CD4-positive, alpha-beta T cell treated with Interferon gamma for 1 hour (primary cell): ENCODE data around the gene ESRRG.

Experiments used
- DNase-seq: peaks from one replicate; pipeline ENCODE4 v3.0.0-alpha.2; 2020

Gene ESRRG

DNA sequence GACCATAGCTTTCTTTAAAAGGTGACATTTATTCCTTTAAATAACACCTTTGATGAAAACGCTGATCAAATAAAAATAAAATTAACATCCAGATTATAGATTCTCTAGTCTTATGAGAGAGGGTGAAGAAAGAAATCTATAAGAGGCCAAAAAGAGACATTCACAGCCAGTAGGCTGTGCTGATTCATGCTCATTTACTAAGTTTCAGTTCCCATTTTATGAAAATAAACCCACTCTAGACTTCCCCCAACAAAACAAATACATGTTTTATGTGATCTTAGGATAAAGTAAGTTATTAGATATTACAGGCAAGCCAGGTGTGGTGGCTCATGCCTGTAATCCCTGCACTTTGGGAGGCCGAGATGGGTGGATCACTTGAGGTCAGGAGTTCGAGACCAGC lies 21.1 kb downstream of the ESRRG start:
- DNase-seq, result no peak

- DNase-seq, result no peak
These were observed 22.4 kb downstream of the ESRRG start for GRCh38 chr1:216700779-216701178.

DNA sequence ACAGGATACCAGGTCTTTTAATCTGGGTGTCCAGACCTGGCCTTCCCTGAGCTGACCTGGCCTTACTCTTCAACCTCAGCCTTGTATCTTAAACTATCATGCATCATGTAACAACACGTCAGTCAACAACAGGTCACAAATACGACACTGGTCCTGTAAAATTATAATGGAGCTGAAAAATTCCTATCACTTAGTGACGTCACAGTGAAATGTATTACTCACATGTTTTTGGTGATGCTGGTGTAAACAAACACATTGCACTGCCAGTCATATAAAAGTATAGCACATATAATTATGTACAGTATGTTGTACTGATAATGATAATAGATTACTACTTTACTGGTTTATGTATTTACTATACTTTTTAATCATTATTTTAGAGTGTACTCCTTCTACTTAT lies 31.5 kb downstream of the ESRRG start:
- no peak for DNase-seq

- no peak for DNase-seq
These were observed 32.6 kb downstream of the ESRRG start for GRCh38 chr1:216690603-216691002.

- no peak for DNase-seq
These were observed 35.0 kb downstream of the ESRRG start for GRCh38 chr1:216688127-216688657.

GRCh38 chr1:216686860-216687766 lies 36.1 kb downstream of the ESRRG start:
- no peak for DNase-seq

- DNase-seq, result no peak
These were observed 40.5 kb downstream of the ESRRG start for GRCh38 chr1:216682752-216683151.

DNA sequence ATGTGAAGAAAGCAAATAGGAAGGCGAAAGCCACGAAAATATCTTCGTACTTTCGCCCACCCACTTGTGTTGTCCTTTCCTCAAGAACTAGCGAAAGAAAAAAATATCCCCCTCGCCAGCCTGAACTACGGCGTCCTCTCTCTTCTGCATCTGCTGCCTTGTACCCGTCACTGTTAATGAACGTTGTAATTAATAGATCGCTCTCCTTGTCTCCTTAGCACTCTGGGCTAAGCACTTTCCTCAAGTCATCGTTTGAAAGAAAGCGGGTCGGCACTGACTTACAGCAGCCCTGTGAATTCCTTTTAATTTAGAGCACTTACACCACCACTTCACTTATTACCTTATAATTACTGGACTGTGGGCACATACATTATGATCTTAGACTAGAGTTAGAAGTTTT lies 44.1 kb downstream of the ESRRG start:
- no peak for DNase-seq

- DNase-seq, result no peak
These were observed 52.9 kb downstream of the ESRRG start for GRCh38 chr1:216670118-216670883.

DNA sequence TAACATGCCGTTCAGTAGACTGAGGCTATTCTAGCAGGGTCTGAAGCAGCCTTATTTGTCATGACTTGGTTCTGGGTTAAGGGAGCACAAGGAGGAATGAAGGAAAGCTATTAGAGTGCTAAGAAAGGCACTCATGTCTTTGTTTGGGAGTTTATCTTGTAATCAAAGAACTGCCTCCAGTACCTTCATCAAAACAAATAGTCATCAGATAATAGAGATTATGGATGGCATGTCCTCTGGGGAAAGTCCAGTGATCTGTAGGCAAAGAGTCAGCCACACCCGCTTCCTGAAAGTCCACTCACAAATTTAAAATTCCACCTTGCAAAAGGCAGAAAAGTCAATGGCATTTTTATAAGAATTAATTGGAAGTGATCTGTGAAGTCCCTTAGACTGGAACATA lies 56.8 kb downstream of the ESRRG start:
- DNase-seq, result no peak

- DNase-seq, result no peak
These were observed 57.4 kb downstream of the ESRRG start for GRCh38 chr1:216665856-216666255.

GRCh38 chr1:216665406-216665805 lies 57.8 kb downstream of the ESRRG start:
- DNase-seq, result no peak

- no peak for DNase-seq
These were observed 60.5 kb downstream of the ESRRG start for GRCh38 chr1:216662681-216663080.

GRCh38 chr1:216660561-216660960 lies 62.7 kb downstream of the ESRRG start:
- DNase-seq, result no peak

GRCh38 chr1:216653001-216653400 lies 70.2 kb downstream of the ESRRG start:
- DNase-seq, result no peak

GRCh38 chr1:216651826-216652418 lies 71.3 kb downstream of the ESRRG start:
- no peak for DNase-seq

GRCh38 chr1:216643176-216643575 lies 80.1 kb downstream of the ESRRG start:
- no peak for DNase-seq

DNA sequence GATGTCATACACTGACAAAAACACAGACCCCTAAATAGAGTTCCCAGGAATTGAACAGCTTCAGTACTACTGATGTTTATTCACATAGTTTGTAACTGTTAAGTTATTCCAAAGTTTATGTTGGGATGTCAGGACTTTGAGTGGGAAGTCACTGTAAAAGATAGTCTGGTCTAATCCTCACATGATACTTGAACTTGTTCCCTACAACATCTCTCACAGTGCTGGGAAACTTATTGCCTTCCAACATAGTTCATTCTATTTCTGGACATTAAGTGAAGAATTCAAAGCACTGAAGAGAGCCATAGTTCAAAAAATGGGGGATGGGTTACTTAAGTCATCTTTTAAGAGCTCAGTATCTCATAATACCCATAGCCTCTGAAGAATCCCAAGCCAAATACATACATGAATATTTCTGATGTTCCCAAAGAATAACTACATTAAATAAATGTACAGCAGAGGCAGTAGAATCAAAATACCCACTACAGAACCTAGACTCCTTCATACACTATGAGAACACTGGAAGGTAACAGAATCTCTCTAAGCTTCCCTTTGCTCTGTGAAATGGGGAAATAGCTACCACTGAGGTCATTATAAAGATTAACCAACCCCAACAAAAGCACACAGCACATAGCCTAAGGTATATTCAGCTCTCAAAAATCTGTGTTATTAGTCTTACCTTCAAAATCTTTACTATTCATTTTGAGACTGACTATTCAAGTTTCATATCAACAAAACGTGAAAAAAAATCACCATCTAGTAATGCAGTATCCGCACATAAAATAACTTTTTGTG lies 81.4 kb downstream of the ESRRG start:
- no peak for DNase-seq

- no peak for DNase-seq
These were observed 83.1 kb downstream of the ESRRG start for GRCh38 chr1:216640100-216640499.

DNA sequence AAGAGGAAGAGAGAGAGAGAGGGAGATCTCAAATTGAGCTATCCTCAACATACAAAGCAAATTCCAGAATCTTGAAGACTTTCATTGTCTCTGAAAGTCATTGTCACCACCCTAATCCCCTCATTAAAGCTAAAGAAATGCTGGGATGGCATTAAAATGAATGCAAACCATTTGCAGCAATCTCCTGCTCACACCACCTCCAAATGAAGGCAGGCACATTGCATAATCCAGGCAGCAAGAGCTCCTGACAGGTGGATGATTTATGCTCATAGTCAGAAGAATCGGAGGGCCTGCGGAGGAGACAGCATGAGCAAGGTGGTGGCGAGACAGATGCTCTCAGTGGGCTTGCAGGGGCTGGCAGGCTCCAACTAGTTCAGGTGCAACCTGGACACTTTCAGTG lies 90.2 kb downstream of the ESRRG start:
- DNase-seq, result no peak

DNA sequence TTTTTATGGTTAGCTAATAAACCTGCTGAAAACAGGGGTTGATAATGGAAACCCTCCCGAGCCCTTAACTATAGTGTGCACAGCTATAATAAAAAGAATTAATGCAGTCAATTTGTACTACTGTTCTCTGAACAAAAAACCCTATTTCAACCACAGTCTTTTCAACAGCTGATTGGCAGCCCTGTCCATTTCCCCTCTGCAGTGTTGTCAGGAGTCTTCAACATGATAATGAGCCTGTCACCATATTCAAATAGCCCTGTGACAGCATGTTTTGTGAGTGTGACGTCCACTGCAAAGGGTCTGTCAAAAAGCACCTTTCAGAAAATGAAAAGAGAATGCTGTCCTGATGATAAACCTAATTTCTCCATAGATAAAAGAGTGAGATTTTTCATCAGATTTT lies 92.7 kb downstream of the ESRRG start:
- DNase-seq, result no peak

DNA sequence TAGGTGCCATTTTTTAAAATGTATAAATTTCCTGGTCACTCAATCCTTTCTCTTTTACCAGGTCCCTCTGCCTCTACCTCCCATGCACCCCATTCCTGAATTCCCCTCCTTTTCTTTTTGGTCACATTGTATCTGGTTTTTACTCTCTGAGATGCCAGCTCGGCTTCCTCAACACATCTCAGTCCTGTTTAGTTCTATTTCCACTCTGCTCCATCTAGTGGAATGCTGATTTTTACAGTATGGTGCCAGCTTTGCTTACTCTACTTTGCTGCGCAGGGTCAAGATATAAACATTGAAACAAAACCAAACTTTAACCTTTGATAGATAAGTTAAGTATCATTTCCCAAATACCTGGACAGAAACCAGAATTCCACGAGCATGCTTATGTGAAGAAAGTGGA lies 96.0 kb downstream of the ESRRG start:
- no peak for DNase-seq
